ENCODE data around the gene AMPD3. TPM values are rescaled to one million over a fixed set of nuclear protein-coding genes. Genes with fewer than 3 reads are reported as not detected.

The AMPD3 gene
- polyA plus RNA-seq, 1 donor = 5.0 TPM

GRCh38 chr11:10461276-10461790 lies 6.3 kb downstream of the AMPD3 start:
- Histone ChIP-seq H3K27me3 (ENCODE audit: control insufficient read depth, insufficient read depth, low read length) (no peaks in the 10 kb centered on the region), H3K27ac (ENCODE audit: low read length) (no peak overlapping the region), H3K9me3 (ENCODE audit: control insufficient read depth, low read depth, low read length) (no peaks in the 10 kb centered on the region), H3K4me1 (ENCODE audit: control insufficient read depth, insufficient read depth, low read length) (peaks cover under 1% of the 10 kb centered on the region), H3K36me3 (ENCODE audit: control insufficient read depth, insufficient read depth, low read length) (no peaks in the 10 kb centered on the region), H3K4me3 (ENCODE audit: low read length) (no peak overlapping the region)
- no peak for DNase-seq
- 100% methylated on average over 1 of the region's 9 CpGs for WGBS (ENCODE audit: insufficient coverage, low lambda C conversion rate)

GRCh38 chr11:10462746-10463300 lies 7.8 kb downstream of the AMPD3 start:
- no peaks in the 10 kb centered on the region for H3K27me3 ChIP-seq (ENCODE audit: control insufficient read depth, insufficient read depth, low read length)
- 70% methylated on average over 2 of the region's 5 CpGs for WGBS (ENCODE audit: insufficient coverage, low lambda C conversion rate)

GRCh38 chr11:10473371-10473770 lies 18.3 kb downstream of the AMPD3 start:
- Histone ChIP-seq H3K27ac (ENCODE audit: low read length) (no peak overlapping the region), H3K4me3 (ENCODE audit: low read length) (no peak overlapping the region), H3K4me1 (ENCODE audit: control insufficient read depth, insufficient read depth, low read length) (no peaks in the 10 kb centered on the region), H3K9me3 (ENCODE audit: control insufficient read depth, low read depth, low read length) (peaks cover 3% of the 10 kb centered on the region), H3K36me3 (ENCODE audit: control insufficient read depth, insufficient read depth, low read length) (no peaks in the 10 kb centered on the region), H3K27me3 (ENCODE audit: control insufficient read depth, insufficient read depth, low read length) (no peaks in the 10 kb centered on the region)
- DNase-seq = no peak
- 80% methylated on average over 1 of the region's 4 CpGs for WGBS (ENCODE audit: insufficient coverage, low lambda C conversion rate)

More at GRCh38 chr11:10462746-10463300, 7.8 kb downstream of the AMPD3 start:
- no peak overlapping the region for H3K27ac ChIP-seq (ENCODE audit: low read length)
- no peak for DNase-seq
- no peaks in the 10 kb centered on the region for H3K4me1 ChIP-seq (ENCODE audit: control insufficient read depth, insufficient read depth, low read length)
- H3K9me3 ChIP-seq (ENCODE audit: control insufficient read depth, low read depth, low read length) = no peaks in the 10 kb centered on the region
- no peak overlapping the region for H3K4me3 ChIP-seq (ENCODE audit: low read length)
- H3K36me3 ChIP-seq (ENCODE audit: control insufficient read depth, insufficient read depth, low read length) = no peaks in the 10 kb centered on the region

GRCh38 chr11:10474551-10474950 lies 19.5 kb downstream of the AMPD3 start:
- no CpG with 5 or more reads among the region's 2 CpGs for WGBS (ENCODE audit: insufficient coverage, low lambda C conversion rate)
- H3K36me3 ChIP-seq (ENCODE audit: control insufficient read depth, insufficient read depth, low read length) = no peaks in the 10 kb centered on the region
- no peak for DNase-seq
- peaks cover 2% of the 10 kb centered on the region for H3K9me3 ChIP-seq (ENCODE audit: control insufficient read depth, low read depth, low read length)
- H3K27me3 ChIP-seq (ENCODE audit: control insufficient read depth, insufficient read depth, low read length) = no peaks in the 10 kb centered on the region
- H3K4me3 ChIP-seq (ENCODE audit: low read length) = no peak overlapping the region
- H3K27ac ChIP-seq (ENCODE audit: low read length) = no peak overlapping the region
- no peaks in the 10 kb centered on the region for H3K4me1 ChIP-seq (ENCODE audit: control insufficient read depth, insufficient read depth, low read length)

GRCh38 chr11:10476342-10476741 lies 21.3 kb downstream of the AMPD3 start:
- H3K4me3 ChIP-seq (ENCODE audit: low read length) = no peak overlapping the region
- no peaks in the 10 kb centered on the region for H3K27me3 ChIP-seq (ENCODE audit: control insufficient read depth, insufficient read depth, low read length)
- DNase-seq = no peak
- H3K27ac ChIP-seq (ENCODE audit: low read length) = no peak overlapping the region
- no peaks in the 10 kb centered on the region for H3K9me3 ChIP-seq (ENCODE audit: control insufficient read depth, low read depth, low read length)
- 80% methylated on average over 1 of the region's 1 CpG for WGBS (ENCODE audit: insufficient coverage, low lambda C conversion rate)
- H3K36me3 ChIP-seq (ENCODE audit: control insufficient read depth, insufficient read depth, low read length) = no peaks in the 10 kb centered on the region
- no peaks in the 10 kb centered on the region for H3K4me1 ChIP-seq (ENCODE audit: control insufficient read depth, insufficient read depth, low read length)

- H3K4me3 ChIP-seq (ENCODE audit: low read length) = no peak overlapping the region
- no peaks in the 10 kb centered on the region for H3K27me3 ChIP-seq (ENCODE audit: control insufficient read depth, insufficient read depth, low read length)
- H3K4me1 ChIP-seq (ENCODE audit: control insufficient read depth, insufficient read depth, low read length) = no peaks in the 10 kb centered on the region
- H3K27ac ChIP-seq (ENCODE audit: low read length) = no peak overlapping the region
- no peaks in the 10 kb centered on the region for H3K9me3 ChIP-seq (ENCODE audit: control insufficient read depth, low read depth, low read length)
- no CpG with 5 or more reads among the region's 5 CpGs for WGBS (ENCODE audit: insufficient coverage, low lambda C conversion rate)
- H3K36me3 ChIP-seq (ENCODE audit: control insufficient read depth, insufficient read depth, low read length) = no peaks in the 10 kb centered on the region
- DNase-seq = no peak
Observed at GRCh38 chr11:10476927-10477689, 22.0 kb downstream of the AMPD3 start.

GRCh38 chr11:10477690-10478046 lies 22.6 kb downstream of the AMPD3 start:
- WGBS (ENCODE audit: insufficient coverage, low lambda C conversion rate) = no CpG with 5 or more reads among the region's 8 CpGs
- no peak overlapping the region for H3K4me3 ChIP-seq (ENCODE audit: low read length)
- no peaks in the 10 kb centered on the region for H3K36me3 ChIP-seq (ENCODE audit: control insufficient read depth, insufficient read depth, low read length)
- DNase-seq = no peak
- no peaks in the 10 kb centered on the region for H3K9me3 ChIP-seq (ENCODE audit: control insufficient read depth, low read depth, low read length)
- no peaks in the 10 kb centered on the region for H3K27me3 ChIP-seq (ENCODE audit: control insufficient read depth, insufficient read depth, low read length)
- no peak overlapping the region for H3K27ac ChIP-seq (ENCODE audit: low read length)
- no peaks in the 10 kb centered on the region for H3K4me1 ChIP-seq (ENCODE audit: control insufficient read depth, insufficient read depth, low read length)

- Histone ChIP-seq H3K9me3 (ENCODE audit: control insufficient read depth, low read depth, low read length) (no peaks in the 10 kb centered on the region), H3K27me3 (ENCODE audit: control insufficient read depth, insufficient read depth, low read length) (no peaks in the 10 kb centered on the region), H3K36me3 (ENCODE audit: control insufficient read depth, insufficient read depth, low read length) (no peaks in the 10 kb centered on the region), H3K4me1 (ENCODE audit: control insufficient read depth, insufficient read depth, low read length) (no peaks in the 10 kb centered on the region), H3K27ac (ENCODE audit: low read length) (no peak overlapping the region), H3K4me3 (ENCODE audit: low read length) (no peak overlapping the region)
- no peak for DNase-seq
- WGBS (ENCODE audit: insufficient coverage, low lambda C conversion rate) = no CpG with 5 or more reads among the region's 3 CpGs
Observed at GRCh38 chr11:10478066-10478465, 23.0 kb downstream of the AMPD3 start.

GRCh38 chr11:10478574-10479550 lies 23.8 kb downstream of the AMPD3 start:
- H3K4me3 ChIP-seq (ENCODE audit: low read length) = no peak overlapping the region
- no peaks in the 10 kb centered on the region for H3K9me3 ChIP-seq (ENCODE audit: control insufficient read depth, low read depth, low read length)
- DNase-seq = no peak
- no peaks in the 10 kb centered on the region for H3K27me3 ChIP-seq (ENCODE audit: control insufficient read depth, insufficient read depth, low read length)
- no peak overlapping the region for H3K27ac ChIP-seq (ENCODE audit: low read length)
- H3K36me3 ChIP-seq (ENCODE audit: control insufficient read depth, insufficient read depth, low read length) = no peaks in the 10 kb centered on the region
- H3K4me1 ChIP-seq (ENCODE audit: control insufficient read depth, insufficient read depth, low read length) = no peaks in the 10 kb centered on the region
- WGBS (ENCODE audit: insufficient coverage, low lambda C conversion rate) = no CpG with 5 or more reads among the region's 16 CpGs

- WGBS (ENCODE audit: insufficient coverage, low lambda C conversion rate) = no CpG with 5 or more reads among the region's 6 CpGs
- Histone ChIP-seq H3K36me3 (ENCODE audit: control insufficient read depth, insufficient read depth, low read length) (no peaks in the 10 kb centered on the region), H3K27me3 (ENCODE audit: control insufficient read depth, insufficient read depth, low read length) (no peaks in the 10 kb centered on the region), H3K4me1 (ENCODE audit: control insufficient read depth, insufficient read depth, low read length) (no peaks in the 10 kb centered on the region), H3K4me3 (ENCODE audit: low read length) (no peak overlapping the region), H3K9me3 (ENCODE audit: control insufficient read depth, low read depth, low read length) (no peaks in the 10 kb centered on the region), H3K27ac (ENCODE audit: low read length) (no peak overlapping the region)
- DNase-seq = no peak
Observed at GRCh38 chr11:10480026-10480425, 25.0 kb downstream of the AMPD3 start.
